ENCODE data around the gene CDH13. TPM values are rescaled to one million over a fixed set of nuclear protein-coding genes. Genes with fewer than 3 reads are reported as not detected.

Gene CDH13
- total RNA-seq, 1 donor from 2014 or later = 81.1 TPM

DNA sequence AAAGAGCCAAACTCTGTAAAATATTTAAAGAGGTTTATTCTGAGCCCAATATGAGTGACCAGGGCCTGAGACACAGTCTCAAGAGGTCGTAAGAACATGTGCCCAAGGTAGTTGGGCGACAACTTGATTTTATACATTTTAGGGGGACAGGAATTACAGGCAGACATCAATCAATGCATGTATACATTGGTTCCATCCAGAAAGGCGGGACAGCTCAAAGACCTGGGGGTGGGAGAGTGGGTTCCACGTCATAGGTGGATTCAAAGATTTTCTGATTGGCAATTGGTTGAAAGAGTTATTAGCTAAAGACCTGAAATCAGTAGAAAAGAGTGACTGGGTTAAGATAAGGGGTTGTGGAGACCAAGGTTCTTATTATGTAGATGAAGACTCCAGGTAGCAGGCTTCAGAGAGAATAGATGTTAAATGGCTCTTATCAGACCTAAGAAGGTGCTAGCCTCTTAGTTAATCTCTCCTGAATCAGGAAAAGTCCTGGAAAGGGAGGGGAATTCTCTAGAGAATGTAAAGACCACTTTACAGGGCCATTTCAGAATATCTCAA, 1213.4 kb downstream of the CDH13 start:
- DNase-seq = no peak
- TF ChIP-seq, protein P1, sequence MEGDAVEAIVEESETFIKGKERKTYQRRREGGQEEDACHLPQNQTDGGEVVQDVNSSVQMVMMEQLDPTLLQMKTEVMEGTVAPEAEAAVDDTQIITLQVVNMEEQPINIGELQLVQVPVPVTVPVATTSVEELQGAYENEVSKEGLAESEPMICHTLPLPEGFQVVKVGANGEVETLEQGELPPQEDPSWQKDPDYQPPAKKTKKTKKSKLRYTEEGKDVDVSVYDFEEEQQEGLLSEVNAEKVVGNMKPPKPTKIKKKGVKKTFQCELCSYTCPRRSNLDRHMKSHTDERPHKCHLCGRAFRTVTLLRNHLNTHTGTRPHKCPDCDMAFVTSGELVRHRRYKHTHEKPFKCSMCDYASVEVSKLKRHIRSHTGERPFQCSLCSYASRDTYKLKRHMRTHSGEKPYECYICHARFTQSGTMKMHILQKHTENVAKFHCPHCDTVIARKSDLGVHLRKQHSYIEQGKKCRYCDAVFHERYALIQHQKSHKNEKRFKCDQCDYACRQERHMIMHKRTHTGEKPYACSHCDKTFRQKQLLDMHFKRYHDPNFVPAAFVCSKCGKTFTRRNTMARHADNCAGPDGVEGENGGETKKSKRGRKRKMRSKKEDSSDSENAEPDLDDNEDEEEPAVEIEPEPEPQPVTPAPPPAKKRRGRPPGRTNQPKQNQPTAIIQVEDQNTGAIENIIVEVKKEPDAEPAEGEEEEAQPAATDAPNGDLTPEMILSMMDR (IDR thresholded peaks at IDR 0.05; ENCODE audit: partially characterized antibody, unreplicated experiment) = no peak
- H3K27ac Mint-ChIP-seq (ENCODE audit: unreplicated experiment) = no peak overlapping the region
- H3K9me3 Mint-ChIP-seq (ENCODE audit: unreplicated experiment) = no peaks in the 10 kb centered on the region
- H3K4me3 Mint-ChIP-seq (ENCODE audit: unreplicated experiment) = no peak overlapping the region
- H3K36me3 Mint-ChIP-seq (ENCODE audit: unreplicated experiment) = no peaks in the 10 kb centered on the region
- no peaks in the 10 kb centered on the region for H3K27me3 Mint-ChIP-seq (ENCODE audit: unreplicated experiment)
- H3K4me1 Mint-ChIP-seq (ENCODE audit: low read depth, unreplicated experiment) = peaks cover 5% of the 10 kb centered on the region

DNA sequence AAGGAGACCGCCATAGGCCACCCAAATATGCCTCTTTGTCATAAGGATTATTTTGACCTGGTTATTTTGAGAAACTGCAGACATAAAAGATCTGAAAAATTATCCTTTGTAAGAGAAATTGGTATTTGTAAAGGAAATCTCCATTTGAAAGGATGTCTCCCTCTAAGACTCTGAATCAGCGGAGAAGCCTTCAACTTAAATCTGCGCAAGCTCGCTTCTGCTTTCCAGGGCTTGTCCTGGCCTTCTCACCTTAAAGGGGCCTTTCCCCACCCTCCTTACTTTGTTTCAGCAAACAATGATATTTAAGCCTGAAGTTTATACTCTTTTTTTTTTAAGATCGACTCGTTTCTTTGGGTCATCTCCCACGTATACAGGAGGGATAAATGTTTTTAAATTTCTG, 1215.5 kb downstream of the CDH13 start:
- Mint-ChIP-seq H3K9me3 (ENCODE audit: unreplicated experiment) (no peaks in the 10 kb centered on the region), H3K4me1 (ENCODE audit: low read depth, unreplicated experiment) (peaks cover 8% of the 10 kb centered on the region), H3K4me3 (ENCODE audit: unreplicated experiment) (no peak overlapping the region), H3K27ac (ENCODE audit: unreplicated experiment) (no peak overlapping the region), H3K36me3 (ENCODE audit: unreplicated experiment) (no peaks in the 10 kb centered on the region), H3K27me3 (ENCODE audit: unreplicated experiment) (no peaks in the 10 kb centered on the region)
- no peak for DNase-seq
- TF ChIP-seq, protein P1 (IDR thresholded peaks at IDR 0.05; ENCODE audit: partially characterized antibody, unreplicated experiment) = no peak

DNA sequence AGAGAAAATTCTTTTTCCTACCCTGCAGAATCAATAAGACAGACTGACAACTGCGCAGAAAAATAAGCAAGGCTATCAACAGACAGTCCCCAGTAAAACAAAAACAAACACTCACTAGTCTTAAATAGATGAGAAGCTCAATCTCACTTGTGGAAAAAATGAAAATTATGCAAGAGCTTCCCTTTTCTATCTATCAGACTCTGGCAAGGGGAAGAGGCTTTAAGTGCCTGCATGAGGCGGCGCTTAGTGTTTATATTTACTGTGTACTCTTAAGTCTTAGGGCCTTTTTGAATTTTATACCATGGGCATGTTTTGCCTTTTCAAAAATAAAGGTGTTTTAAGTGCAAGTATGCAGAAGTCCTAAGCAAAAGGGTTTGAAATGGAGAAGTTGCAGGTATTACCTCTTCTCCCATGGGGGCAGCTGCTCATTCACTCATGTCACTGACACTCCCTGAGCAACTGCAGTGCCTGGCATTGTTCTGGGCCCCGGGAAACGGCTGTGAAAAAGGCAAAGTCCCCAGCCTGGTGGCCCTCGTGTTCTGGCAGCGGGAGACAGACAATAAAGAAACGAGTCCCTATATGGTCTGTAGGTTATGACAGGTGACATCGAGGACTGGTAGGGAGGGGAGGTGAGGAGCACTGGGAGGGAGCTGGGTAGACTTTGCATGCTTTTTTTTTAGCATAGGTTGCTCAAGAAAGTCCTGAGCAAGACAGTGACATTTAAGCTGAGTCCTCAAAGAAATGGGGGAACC, 1216.2 kb downstream of the CDH13 start:
- Mint-ChIP-seq H3K27ac (ENCODE audit: unreplicated experiment) (no peak overlapping the region), H3K4me1 (ENCODE audit: low read depth, unreplicated experiment) (peaks cover 15% of the 10 kb centered on the region)

DNA sequence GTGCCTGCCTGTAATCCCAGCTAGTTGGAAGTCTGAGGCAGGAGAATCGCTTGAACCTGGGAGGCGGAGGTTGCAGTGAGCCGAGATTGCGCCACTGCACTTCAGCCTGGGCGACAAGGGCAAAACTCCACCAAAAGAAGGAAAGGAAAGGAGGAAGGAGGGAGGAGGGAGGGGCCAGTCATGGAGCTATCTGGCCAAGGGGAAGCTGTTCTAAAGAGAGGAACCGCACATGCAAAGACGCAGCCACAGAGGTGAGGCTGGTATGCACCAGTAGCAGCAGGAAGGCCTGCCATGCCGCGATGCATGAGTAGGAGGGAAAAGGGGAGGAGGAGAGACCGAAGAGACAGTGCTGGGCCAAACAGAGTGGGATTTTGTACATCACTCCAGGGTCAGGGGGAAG, 1216.9 kb downstream of the CDH13 start:
- Mint-ChIP-seq H3K4me3 (ENCODE audit: unreplicated experiment) (no peak overlapping the region), H3K36me3 (ENCODE audit: unreplicated experiment) (no peaks in the 10 kb centered on the region), H3K27me3 (ENCODE audit: unreplicated experiment) (no peaks in the 10 kb centered on the region), H3K27ac (ENCODE audit: unreplicated experiment) (no peak overlapping the region), H3K9me3 (ENCODE audit: unreplicated experiment) (no peaks in the 10 kb centered on the region), H3K4me1 (ENCODE audit: low read depth, unreplicated experiment) (peaks cover 18% of the 10 kb centered on the region)
- DNase-seq = no peak
- TF ChIP-seq, protein P1 (IDR thresholded peaks at IDR 0.05; ENCODE audit: partially characterized antibody, unreplicated experiment) = no peak

More for the DNA sequence above, 1216.2 kb downstream of the CDH13 start:
- Mint-ChIP-seq H3K4me3 (ENCODE audit: unreplicated experiment) (no peak overlapping the region), H3K36me3 (ENCODE audit: unreplicated experiment) (no peaks in the 10 kb centered on the region), H3K27me3 (ENCODE audit: unreplicated experiment) (no peaks in the 10 kb centered on the region), H3K9me3 (ENCODE audit: unreplicated experiment) (no peaks in the 10 kb centered on the region)
- TF ChIP-seq, protein P1 (IDR thresholded peaks at IDR 0.05; ENCODE audit: partially characterized antibody, unreplicated experiment) = no peak
- no peak for DNase-seq

DNA sequence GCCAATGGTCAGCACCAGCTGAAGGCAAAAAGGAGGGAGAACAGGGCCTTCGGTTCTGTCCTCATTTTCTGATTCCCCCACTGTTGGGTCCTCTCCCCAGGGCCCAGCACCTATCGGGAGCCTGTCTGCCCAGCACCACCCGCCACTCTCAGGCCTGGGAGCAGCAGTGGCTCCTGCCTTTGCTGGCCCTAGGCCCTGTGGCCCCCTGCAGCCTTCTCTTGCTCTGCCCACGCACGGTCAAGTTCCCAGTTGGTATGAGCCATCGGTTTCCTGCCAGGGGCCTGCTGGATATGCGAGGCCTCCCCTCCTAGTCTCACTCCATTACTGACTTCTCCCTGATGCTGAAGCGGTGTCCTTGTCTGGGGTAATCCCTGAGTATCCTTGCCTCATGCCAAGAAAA, 1218.5 kb downstream of the CDH13 start:
- H3K27me3 Mint-ChIP-seq (ENCODE audit: unreplicated experiment) = no peaks in the 10 kb centered on the region
- no peak overlapping the region for H3K27ac Mint-ChIP-seq (ENCODE audit: unreplicated experiment)
- no peak overlapping the region for H3K4me3 Mint-ChIP-seq (ENCODE audit: unreplicated experiment)
- H3K36me3 Mint-ChIP-seq (ENCODE audit: unreplicated experiment) = no peaks in the 10 kb centered on the region
- peaks cover 30% of the 10 kb centered on the region for H3K4me1 Mint-ChIP-seq (ENCODE audit: low read depth, unreplicated experiment)
- H3K9me3 Mint-ChIP-seq (ENCODE audit: unreplicated experiment) = no peaks in the 10 kb centered on the region
- TF ChIP-seq, protein P1 (IDR thresholded peaks at IDR 0.05; ENCODE audit: partially characterized antibody, unreplicated experiment) = no peak
- DNase-seq = no peak
